Caco-2 (cell line): ENCODE measurements around the gene INTS6. TPM values are rescaled to one million over a fixed set of nuclear protein-coding genes. Genes with fewer than 3 reads are reported as not detected.

Source experiments
- BruUV-seq: library from RNA; stranded (reverse); fragments of 400-500 nt; replicated peaks from 2 replicates; lab custom pipeline; 2021; lab: Mats Ljungman, UMichigan
- CTCF ChIA-PET: fragments of 300-600 bp; sonication (Branson Sonifier 250); formaldehyde crosslinking; loops from one replicate; lab custom pipeline; 2022; ENCODE audit warnings: antibody characterized with exemption; lab: Charles Lee
- POLR2A ChIA-PET: fragments of 300-600 bp; sonication (Branson Sonifier 250); formaldehyde crosslinking; loops from one replicate; lab custom pipeline; 2022; ENCODE audit warnings: antibody characterized with exemption; lab: Charles Lee
- DNase-seq, 2 experiments: peaks; one replicate each; pipeline versions ENCODE4 v3.0.0 to v3.0.0-alpha.2; 2020 to 2022
- H3K27me3 ChIP-seq: replicated peaks from 2 replicates; pipeline ENCODE4 v1.6.0; 2011; ENCODE audit warnings: low read length; ENCODE audit not compliant: control insufficient read depth, insufficient read depth
- H3K36me3 ChIP-seq: 2 replicates; pipeline ENCODE4 v1.5.1; 2011; ENCODE audit warnings: low read length; ENCODE audit not compliant: control insufficient read depth, insufficient read depth
- H3K4me1 ChIP-seq: fragments of 250-450 bp; sonication (Bioruptor Pico); 2 replicates; pipeline ENCODE4 v1.5.1; 2020; ENCODE audit warnings: mild to moderate bottlenecking
- H3K4me3 ChIP-seq: 2 replicates; pipeline ENCODE4 v1.5.1; 2011; ENCODE audit warnings: low read depth, mild to moderate bottlenecking, control low read depth, low read length
- H3K9me3 ChIP-seq: fragments of 250-450 bp; sonication (Bioruptor Pico); 2 replicates; pipeline ENCODE4 v1.5.1; 2020; ENCODE audit warnings: mild to moderate bottlenecking, moderate library complexity
- H3K27ac Mint-ChIP-seq: one replicate; pipeline ENCODE4 v1.8.0; 2022; ENCODE audit warnings: mixed read lengths; ENCODE audit not compliant: unreplicated experiment
- H3K27me3 Mint-ChIP-seq: one replicate; pipeline ENCODE4 v1.8.0; 2022; ENCODE audit warnings: mixed read lengths; ENCODE audit not compliant: insufficient read depth, unreplicated experiment
- H3K36me3 Mint-ChIP-seq: one replicate; pipeline ENCODE4 v1.8.0; 2022; ENCODE audit warnings: mild to moderate bottlenecking, mixed read lengths; ENCODE audit not compliant: insufficient read depth, unreplicated experiment
- H3K4me1 Mint-ChIP-seq: one replicate; pipeline ENCODE4 v1.8.0; 2022; ENCODE audit warnings: low read depth, mixed read lengths; ENCODE audit not compliant: unreplicated experiment
- H3K4me3 Mint-ChIP-seq: one replicate; pipeline ENCODE4 v1.8.0; 2022; ENCODE audit warnings: mild to moderate bottlenecking, moderate library complexity, mixed read lengths; ENCODE audit not compliant: unreplicated experiment
- H3K9me3 Mint-ChIP-seq: one replicate; pipeline ENCODE4 v1.8.0; 2022; ENCODE audit warnings: mixed read lengths; ENCODE audit not compliant: unreplicated experiment
- CTCF ChIP-seq, 2 experiments: fragments of 200-600 bp in 1 of 2; IDR thresholded peaks; 1 replicate in 1 of 2; 2 replicates in 1 of 2; pipeline versions ENCODE4 v1.5.1 to v1.8.0; 2011 to 2022; ENCODE audit warnings: antibody characterized with exemption in 1 of 2, control low read depth in 1 of 2, inconsistent platforms in 1 of 2, low read depth in 1 of 2, low read length in 1 of 2, mild to moderate bottlenecking in 1 of 2, moderate library complexity in 1 of 2; ENCODE audit not compliant: insufficient read depth in 1 of 2, severe bottlenecking in 1 of 2, unreplicated experiment in 1 of 2
- intact Hi-C: fragments of 100-400 bp; cut with micrococcal nuclease; formaldehyde crosslinking; loops from one replicate; pipeline ENCODE4 v1.10.0; 2022; ENCODE audit not compliant: unreplicated experiment
- total RNA-seq: library from RNA; stranded (reverse); gene quantifications from 2 replicates; pipeline ENCODE4 v1.2.3, GENCODE V29; 2022

The INTS6 gene
- total RNA-seq, 1 experiment from 2014 or later = 42.6 TPM

GRCh38 chr13:51349016-51349415 is 103.8 kb downstream of the INTS6 start:
- no peaks in the 10 kb centered on the region for H3K4me1 Mint-ChIP-seq

DNA sequence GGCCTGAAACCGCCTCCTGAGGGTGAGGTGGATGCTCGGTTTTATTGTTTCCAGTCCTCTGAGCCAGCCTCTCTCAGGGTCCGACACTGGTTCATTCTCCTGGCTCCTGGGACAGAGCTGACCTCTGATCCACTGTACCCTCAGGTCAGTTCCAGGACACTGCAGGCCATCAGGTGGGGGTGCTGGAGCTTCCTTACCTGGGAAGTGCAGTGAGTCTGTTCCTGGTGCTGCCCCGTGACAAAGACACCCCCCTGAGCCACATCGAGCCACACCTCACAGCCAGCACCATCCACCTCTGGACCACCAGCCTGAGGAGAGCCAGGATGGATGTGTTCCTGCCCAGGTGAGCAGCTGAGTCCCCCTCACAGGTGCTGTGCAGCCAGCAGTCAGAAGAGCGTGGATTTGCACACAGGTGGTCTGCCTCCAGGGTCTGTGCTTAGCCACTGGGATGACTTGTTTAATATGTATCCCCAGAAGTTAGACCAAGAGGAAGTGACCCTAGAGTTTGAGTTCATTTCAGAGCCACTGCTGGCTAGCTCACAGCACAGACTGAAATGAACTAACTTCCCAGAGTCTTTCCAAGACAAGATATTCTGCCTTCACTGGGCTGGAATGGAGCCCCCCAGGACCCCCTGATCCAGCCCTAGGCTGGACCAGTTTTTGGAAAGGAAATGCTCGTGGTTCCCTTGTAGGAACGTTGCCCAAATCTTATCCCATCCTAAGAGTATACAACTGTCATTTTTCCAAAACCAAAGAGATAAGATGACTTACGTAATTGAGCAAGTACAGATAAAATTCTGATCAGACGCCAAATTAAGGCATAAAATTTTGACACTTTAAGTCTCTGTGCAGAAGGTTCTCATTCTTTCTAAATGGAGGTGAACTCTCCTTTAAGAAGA is 104.5 kb downstream of the INTS6 start:
- intact Hi-C loops = no loop called here
- no peaks in the 10 kb centered on the region for H3K4me1 ChIP-seq
- H3K27me3 Mint-ChIP-seq = no peaks in the 10 kb centered on the region
- H3K36me3 ChIP-seq = no peaks in the 10 kb centered on the region
- no peak for TF ChIP-seq CTCF (IDR thresholded peaks at IDR 0.05; ENCODE audit: insufficient read depth in 1 of 2, low read depth in 1 of 2, low read length in 1 of 2, severe bottlenecking in 1 of 2, unreplicated experiment in 1 of 2)
- no peak overlapping the region for H3K4me3 ChIP-seq
- no peaks in the 10 kb centered on the region for H3K27me3 ChIP-seq
- ChIA-PET POLR2A (no interaction called here), CTCF (no interaction called here)
- H3K36me3 Mint-ChIP-seq = peaks cover 9% of the 10 kb centered on the region
- no peak overlapping the region for H3K27ac Mint-ChIP-seq
- H3K9me3 Mint-ChIP-seq = no peaks in the 10 kb centered on the region
- no peaks in the 10 kb centered on the region for H3K9me3 ChIP-seq
- DNase-seq = no peak
- no TSS peak for BruUV-seq
- H3K4me3 Mint-ChIP-seq = no peak overlapping the region
- H3K4me1 Mint-ChIP-seq = no peaks in the 10 kb centered on the region

More at GRCh38 chr13:51349016-51349415, 103.8 kb downstream of the INTS6 start:
- ChIA-PET POLR2A (no interaction called here), CTCF (no interaction called here)
- no peaks in the 10 kb centered on the region for H3K9me3 Mint-ChIP-seq
- H3K27me3 ChIP-seq = no peaks in the 10 kb centered on the region
- no peaks in the 10 kb centered on the region for H3K27me3 Mint-ChIP-seq
- BruUV-seq = no TSS peak
- no peak overlapping the region for H3K4me3 Mint-ChIP-seq
- no peak overlapping the region for H3K27ac Mint-ChIP-seq
- TF ChIP-seq CTCF (IDR thresholded peaks at IDR 0.05; ENCODE audit: insufficient read depth in 1 of 2, low read depth in 1 of 2, low read length in 1 of 2, severe bottlenecking in 1 of 2, unreplicated experiment in 1 of 2) = no peak
- no peak overlapping the region for H3K4me3 ChIP-seq
- intact Hi-C loops = no loop called here
- no peaks in the 10 kb centered on the region for H3K4me1 ChIP-seq
- no peaks in the 10 kb centered on the region for H3K9me3 ChIP-seq
- DNase-seq = no peak
- peaks cover 9% of the 10 kb centered on the region for H3K36me3 Mint-ChIP-seq
- no peaks in the 10 kb centered on the region for H3K36me3 ChIP-seq

- DNase-seq = no peak
- intact Hi-C loops = no loop called here
- Mint-ChIP-seq H3K9me3 (no peaks in the 10 kb centered on the region), H3K36me3 (peaks cover 9% of the 10 kb centered on the region), H3K4me3 (no peak overlapping the region), H3K27me3 (no peaks in the 10 kb centered on the region), H3K27ac (no peak overlapping the region), H3K4me1 (no peaks in the 10 kb centered on the region)
- POLR2A ChIA-PET = no interaction called here
- BruUV-seq = no TSS peak
- no peak for TF ChIP-seq CTCF (IDR thresholded peaks at IDR 0.05; ENCODE audit: insufficient read depth in 1 of 2, low read depth in 1 of 2, low read length in 1 of 2, severe bottlenecking in 1 of 2, unreplicated experiment in 1 of 2)
- no peaks in the 10 kb centered on the region for H3K9me3 ChIP-seq
- CTCF ChIA-PET = no interaction called here
- H3K4me1 ChIP-seq = no peaks in the 10 kb centered on the region
- no peaks in the 10 kb centered on the region for H3K27me3 ChIP-seq
- no peaks in the 10 kb centered on the region for H3K36me3 ChIP-seq
- no peak overlapping the region for H3K4me3 ChIP-seq
These were observed 105.7 kb downstream of the INTS6 start for GRCh38 chr13:51347099-51347498.
